NCI-H2196 (cell line): ENCODE results near the gene CA5A.
"Not testable (repeated sequence)": the region's sequence is repeated elsewhere in the genome, so short reads cannot be mapped to it uniquely, and the experiment has no call there.

Experiments used
- DNase-seq: peaks from one replicate; lab custom pipeline; 2025; ENCODE audit not compliant: unreplicated experiment; lab: John Stamatoyannopoulos, UW

Gene CA5A

DNA sequence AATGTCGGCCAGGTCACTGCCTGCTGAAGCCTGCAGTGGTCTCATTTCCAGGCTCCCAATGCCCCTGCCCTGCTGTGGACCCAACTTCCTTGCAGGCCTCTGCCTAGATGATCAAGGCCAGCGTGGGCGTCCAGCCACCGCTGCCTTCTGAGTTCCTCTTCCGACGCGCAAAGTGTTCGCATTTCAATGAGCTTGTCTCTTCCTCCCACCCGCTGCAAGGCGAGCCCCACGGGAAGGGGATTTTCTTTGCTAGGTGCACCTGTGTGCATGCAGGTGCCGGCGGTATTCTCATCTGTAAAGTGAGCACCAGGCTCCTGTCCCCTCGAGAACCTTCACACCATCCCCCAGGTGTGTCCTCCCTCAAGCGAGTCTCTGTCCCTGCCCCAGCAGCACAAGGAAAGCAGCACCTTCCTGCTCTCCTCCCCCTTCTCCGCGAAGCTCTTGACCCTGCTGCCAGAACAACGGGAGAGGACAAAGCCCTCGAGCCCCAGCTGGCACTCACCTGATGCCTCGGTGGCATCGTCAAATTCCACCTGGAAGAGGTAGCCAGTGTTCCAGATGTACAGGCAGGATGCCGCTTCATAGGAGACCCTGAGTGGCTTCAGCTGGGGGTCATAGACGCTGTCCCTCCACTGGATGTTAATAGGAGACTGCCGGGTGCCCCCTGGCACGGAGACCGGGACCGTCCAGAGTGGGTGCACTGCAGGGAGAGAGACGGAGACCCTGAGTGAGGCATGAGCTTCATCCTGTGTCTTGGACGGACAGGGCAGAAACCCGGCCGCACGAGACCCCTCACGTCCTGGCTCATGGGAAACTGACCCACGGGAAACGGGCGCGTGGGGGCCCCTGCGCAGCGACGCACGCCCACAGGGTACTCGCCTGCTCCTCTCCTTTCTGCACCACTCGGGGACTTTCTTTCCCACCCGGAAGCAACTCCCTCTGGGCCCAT, 9.8 kb downstream of the CA5A start:
- peak; percentile 43 for DNase-seq

DNA sequence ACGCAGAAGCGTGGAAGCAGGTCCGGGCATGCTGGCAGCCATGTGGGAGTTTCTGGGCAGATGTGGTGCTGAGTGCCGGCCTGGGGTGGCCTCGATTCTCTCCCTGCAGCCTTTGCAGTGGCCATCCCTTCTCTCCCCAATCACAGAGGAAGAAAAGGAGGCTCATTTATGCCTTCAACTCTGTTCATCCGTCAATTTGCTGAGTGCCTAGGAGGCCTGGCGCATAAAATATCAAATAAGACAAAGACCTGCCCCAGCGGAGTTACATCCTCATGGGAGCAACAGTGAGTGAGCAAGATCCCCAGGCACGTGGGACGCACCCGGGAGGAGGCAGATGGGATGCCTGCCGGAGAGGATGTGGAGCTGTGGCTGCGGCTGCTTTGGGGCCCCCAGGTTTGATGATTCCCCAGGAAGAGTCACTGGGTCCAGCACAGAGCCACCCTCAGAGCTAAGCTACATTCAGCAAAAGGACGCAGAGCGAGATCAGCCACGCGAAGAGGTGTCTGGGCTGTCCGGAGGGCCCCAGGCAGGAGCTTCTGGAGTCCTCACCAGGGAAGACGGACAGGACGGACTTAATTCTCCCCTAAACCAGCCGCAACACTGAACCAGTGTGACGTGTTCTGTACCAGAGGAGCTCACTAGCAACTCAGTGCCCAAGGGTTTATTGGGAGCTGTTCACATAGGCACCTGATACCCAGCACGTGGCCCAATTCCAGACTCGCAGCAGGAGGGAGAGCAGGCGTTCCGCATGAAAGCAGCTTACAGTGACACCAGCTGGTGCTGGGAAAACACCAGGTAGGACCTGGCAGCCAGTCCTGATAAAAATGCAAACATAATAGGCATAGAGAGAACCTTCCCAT, 11.3 kb downstream of the CA5A start:
- peak; percentile 85 for DNase-seq

DNA sequence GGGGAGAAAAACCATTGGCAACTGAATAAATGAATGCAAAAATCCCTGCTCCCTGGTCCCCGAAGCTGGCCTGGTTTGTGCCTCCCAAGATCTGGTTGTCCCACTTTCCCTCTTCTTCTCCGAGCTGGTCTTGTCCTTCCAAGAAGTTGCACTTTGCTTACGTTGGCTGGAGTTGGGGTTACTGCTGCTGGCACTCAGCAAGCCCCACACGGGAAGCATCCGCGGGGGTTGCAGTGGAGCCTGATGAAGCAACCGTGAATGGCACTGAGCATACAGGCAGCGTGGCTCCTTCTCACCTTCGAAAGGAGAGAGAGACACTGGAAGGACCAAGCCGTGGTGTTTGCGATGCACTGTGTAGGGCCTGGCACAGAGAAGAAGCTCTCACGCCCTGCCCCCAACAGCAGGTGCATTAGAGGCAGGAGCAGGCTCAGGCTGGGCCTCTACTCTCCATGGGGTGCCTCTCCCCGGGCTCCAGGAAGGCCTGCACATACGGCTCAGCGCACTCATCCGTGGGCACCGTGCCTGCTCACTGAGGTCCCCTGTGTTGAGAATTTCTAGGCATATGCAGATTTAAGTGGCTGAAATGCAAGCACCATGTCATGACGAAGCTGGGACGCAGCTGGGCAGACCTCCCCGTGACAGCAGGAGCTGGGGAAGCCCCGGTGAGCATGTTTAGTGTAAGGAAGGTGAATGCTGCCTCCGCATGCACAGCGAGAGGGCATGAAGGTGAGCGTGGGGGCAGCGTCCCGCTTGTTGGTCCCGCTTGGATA, 12.1 kb downstream of the CA5A start:
- DNase-seq: peak; percentile 65

DNA sequence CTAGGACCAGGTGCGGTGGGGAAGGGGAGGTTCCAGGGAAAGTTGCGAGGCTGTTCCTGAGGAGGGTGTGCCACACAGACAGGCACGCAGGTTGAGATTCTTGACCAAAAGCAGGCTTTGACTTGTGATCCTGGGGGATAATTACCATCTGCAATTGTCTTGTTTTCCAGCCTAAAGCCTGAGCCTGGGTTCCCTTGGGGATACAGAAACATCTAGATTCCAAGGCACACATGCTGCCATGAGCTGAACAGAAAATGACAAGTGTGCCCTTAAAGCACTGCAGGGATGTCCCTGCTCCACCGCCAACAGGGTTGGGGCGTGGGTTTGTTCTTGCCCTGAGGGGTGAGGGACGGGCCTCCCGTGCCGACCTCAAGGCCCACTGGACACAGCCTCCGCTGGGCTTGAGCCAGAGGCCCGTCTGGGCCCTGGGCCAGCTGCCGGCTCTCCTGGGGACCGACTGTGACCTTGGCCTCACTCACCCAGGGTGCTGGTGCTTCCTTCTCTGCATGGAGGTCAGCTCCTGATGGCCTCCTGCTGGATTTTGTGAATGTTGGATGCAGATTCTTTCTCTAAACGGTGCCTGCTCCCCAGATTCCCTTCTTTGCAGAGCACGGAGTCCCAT, 14.0 kb downstream of the CA5A start:
- DNase-seq: peak; percentile 1

DNA sequence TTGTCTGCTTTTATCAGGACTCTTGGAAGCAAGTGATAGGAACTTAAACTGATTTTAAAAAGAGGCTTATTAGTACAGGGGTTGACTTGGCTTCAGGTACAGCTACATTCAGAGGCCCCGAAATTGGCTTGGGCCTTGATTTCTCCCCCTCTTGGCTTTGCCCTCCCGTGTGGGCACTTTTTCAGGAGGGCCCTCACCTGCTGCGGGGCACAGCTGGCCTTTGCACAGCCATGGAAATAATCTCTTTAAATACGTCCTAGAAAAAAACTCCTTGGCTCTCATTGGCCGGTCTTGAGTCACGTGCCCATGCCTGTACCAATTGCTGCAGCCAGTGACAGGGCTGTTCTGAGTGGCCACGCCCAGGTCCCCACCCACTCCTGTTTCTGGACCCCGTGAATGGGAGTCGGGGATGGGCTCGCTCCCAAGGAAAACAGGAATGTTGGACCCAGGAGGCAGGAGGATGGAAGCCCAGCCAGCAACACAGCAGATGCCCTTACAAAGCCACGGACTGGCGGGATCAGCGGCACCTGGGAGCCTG, 15.0 kb downstream of the CA5A start:
- DNase-seq: peak; percentile 41

DNA sequence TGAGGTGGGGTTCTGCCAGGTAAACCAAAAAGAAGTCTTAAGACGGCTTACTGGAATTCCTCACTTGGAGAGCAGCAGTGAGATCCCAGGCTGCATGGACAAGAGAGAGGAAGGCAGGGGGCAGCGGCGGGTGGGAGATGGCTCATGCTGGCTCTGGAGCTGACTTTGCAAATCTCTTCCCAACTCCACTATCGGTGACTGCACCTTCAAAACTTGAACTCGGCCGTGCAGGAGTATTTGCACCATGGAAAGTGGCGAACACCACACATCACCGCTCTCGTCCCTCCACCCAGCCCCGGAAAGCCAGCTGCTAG, 16.7 kb downstream of the CA5A start:
- DNase-seq: no peak

DNA sequence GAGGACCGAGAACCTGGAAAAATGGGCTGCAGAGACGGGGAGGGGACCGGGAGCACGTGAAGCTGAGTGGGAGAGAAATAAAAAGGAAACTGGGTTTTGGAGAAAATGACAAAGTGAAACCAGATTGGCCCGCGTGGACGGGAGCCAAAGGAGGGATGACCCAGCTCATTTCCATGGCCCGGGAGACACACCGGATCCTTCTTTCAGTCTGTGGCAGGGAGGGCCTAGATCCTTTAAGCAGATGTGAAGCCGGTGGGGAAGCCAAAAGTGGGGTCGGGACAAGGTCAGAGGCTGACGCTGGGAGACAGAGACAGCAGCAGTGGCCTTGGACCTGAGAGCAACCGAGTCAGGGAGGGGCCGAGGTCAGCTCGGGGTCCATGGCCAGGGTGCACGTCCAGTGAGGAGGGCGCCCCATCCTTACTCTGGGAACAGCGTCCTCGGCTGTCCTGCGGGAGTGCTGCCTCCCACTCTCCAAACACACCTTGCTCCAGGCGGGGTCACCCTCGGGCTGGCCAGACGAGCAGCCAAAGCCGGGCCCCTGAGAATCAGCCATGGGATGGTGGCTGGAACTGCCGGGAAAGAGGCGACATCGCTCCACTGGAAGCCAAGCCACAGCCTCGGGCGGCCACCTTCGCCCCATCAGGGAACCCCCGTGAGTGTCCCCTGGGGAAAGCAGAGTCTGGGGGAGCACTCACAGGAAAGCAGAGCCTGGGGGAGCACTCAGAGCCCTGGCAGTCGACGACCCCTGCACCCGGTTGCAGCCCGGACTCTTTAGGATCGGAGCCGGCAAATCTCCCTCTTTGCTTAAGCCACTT, 17.3 kb downstream of the CA5A start:
- no peak for DNase-seq

DNA sequence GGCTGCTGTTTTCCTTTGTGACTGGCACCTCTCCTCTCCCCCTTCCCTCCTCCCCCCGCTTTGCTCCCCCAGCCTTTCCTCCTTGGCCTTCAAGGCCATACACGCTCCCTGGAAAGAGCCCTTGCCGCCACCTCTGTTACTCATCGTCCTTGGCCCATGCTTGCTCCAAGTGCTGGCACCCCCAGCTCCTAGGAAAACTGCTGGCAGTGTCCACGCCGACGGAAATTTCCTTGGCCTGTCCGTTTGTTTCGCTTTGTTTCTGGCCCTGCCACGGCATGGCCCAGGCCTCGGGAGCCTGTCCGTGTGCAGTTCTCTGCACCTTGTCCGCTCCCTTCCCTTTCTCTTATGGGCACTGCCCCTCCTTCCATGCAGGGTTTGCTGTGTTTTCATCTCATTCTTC, 18.0 kb downstream of the CA5A start:
- no peak for DNase-seq

DNA sequence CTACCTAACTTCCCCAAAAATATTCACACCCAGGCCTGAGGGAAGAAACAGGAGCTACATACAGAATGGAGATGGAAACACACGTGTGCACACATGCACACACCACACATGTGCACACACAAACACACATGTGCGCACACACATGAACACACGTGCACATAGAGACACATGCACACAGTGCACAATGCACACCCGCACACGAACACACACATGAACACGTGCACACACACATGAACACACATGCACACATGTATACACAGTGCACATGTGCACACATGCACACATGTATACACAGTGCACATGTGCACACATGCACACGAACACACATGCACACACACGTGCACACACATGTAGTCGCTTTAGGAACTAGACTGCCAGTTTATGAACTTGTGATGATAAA, 18.8 kb downstream of the CA5A start:
- no peak for DNase-seq

DNA sequence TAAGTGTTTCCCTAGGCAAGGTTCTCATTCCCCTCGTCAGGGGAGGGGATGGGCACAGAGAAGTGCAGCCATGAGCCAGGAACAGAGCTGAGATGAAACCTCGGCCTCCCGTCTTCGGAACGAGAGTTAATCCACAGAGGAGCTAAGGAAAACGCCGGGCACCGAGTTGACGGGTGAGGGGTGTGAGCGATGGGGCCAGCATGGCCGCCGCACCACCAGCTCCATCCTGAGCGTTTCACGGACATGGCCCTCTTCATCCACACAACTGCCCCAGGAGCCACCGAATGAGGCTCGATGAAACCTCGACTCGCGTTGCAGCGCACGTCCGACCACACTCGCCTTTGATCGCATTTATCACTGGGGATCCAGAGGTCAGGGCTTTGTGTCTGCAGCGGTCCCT, 21.5 kb downstream of the CA5A start:
- no peak for DNase-seq

DNA sequence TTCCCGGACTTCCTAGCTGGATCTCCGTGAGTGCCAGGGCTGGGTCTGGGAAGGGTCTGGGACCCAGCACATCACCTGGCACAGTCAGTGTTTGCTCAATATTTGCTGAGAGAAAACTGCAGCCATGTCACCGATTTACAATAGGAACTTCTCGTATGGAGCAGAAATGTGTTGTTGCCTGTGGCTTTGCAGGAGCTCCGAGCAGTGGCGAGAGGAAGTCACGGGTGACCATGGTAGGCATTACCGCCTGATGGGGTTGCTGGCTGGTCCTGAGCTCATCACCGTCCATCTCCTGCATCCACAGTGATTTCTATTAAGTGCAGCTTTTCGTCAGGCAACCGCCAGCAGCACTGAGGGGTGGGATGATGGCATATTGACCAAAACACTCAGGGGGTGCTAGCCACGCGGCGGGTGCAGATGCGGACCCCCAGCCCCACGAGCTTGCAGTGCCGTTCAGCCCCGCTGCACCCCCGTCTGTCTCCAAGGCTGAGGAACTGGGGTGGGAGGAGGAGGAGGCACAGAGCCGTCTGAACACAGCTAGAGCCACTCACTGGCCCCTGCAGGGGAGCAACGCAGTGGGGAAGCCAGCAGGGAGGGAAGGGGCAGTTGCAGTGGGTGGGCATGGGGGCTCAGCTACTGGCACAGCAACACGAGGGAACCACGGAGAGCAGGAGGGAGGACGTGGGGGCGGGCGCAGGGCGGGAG, 22.2 kb downstream of the CA5A start:
- DNase-seq: not testable (repeated sequence)

DNA sequence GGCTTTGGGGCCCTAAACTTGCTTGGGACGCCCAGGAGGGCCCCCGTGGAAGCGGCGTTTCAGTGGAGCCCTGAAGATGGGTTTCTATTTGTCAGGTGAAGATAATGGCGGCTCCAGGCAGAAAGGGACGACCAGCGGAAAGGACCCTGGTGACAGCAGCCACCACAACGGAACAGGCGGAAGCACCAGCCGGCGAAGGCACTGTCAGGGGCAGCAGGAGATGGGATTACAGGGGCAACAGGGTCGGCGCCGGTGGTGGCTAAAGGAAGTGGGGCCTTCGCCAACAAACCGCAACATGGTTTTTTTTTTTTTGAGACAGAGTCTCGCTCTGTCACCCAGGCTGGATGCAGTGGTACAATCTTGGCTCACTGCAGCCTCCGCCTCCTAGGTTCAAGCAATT, 23.6 kb downstream of the CA5A start:
- DNase-seq: not testable (repeated sequence)

DNA sequence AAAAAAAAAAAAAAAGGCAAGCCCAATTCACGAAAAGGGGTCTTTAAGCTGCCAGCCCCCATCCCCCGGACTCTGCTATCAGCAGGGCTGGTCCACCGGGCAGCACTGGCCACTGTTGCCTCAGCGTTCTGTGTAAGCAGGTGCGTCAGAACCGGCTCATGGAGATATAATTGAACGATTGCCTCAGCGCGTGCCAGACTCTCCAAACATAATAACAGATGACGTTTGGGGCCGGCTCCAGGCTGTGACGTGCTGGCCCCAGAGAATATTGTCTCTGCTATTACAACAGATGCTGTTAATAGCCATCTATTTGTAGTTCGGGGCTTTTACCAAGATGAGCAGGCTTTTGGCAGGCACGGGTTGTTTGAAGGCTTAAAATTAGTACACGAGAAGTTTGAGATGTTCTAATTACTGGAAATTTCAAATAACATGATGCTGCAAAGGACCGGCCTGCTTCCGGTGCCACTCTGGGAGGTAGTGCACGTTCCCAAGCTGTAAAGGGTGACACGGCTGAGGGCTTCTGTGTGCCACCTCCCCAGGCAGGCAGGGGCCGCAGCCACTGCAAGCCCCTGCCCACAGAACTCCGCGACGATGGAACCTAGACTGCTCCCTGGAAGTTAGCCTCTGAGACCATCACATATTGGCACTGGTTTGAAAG, 25.1 kb downstream of the CA5A start:
- peak; percentile 61 for DNase-seq

DNA sequence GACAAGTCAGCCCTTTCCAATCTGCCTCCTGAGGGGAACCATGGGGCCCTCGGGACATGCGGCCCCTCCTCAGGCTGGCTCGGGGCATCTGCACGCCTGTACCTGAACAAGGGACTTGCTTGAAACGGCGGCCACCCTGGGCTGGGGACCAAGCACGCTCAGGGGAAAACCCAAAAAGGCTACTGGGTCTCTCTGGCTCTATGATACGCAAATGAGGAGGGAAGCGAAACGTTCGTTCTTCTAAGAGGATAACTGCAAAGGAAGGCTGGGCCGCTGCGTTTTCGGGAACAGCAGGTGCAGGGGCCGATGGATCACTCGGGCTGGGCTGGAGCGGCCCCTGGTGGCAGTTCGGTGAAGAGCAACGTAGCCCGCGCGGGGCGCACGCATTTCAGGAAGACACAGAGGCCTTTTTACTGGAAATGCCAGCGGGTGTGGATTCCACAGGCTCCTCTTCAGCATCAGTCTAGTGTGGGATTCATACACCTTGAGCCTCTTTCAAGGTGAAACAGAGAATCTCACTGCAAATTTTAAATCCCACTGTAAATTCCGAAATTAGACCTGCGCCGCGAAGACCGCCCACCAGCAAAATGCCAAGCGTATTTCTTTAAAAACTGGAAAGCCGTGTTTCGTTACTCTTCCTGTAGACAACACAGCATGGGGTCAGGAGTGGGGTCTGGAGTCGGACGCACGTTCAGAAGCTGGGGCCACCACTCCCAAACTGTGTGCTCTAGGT, 27.0 kb downstream of the CA5A start:
- DNase-seq: peak; percentile 57

DNA sequence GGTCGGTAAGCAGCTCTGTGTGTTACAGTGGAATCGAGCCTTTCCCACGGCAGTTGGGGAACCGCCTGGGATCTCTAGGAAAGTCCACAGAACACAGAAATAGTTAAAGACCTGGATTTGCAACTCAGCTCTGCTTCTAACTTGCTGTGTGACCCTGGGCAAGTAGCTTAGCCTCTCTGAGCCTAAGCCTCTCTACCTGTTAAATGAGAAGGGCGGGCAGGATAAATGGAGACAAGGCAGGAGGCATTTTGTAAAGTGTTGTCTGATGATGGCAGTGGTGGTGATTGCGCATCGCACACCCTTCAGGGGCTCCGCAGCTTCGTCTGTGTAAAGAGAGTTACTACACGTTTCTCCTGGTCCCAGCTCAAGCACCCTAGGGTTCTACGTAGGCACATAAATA, 28.2 kb downstream of the CA5A start:
- DNase-seq: not testable (repeated sequence)

DNA sequence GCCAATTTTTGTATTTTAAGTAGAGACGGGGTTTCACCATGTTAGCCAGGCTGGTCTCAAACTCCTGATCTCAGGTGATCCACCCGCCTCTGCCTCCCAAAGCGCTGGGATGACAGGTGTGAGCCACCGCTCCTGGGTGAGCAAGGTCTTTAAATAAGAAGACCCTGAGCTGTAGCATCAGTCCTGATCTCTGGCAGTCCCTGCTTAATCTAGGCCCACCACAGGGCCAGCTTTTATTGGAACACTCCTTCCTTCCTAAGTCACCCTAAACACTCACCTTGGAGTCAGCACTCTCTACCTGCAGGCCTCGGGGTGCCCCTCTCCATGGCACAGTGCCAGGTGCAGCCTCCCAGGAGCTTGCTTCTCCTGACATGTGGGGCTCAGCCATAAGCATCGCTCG, 30.8 kb downstream of the CA5A start:
- not testable (repeated sequence) for DNase-seq

DNA sequence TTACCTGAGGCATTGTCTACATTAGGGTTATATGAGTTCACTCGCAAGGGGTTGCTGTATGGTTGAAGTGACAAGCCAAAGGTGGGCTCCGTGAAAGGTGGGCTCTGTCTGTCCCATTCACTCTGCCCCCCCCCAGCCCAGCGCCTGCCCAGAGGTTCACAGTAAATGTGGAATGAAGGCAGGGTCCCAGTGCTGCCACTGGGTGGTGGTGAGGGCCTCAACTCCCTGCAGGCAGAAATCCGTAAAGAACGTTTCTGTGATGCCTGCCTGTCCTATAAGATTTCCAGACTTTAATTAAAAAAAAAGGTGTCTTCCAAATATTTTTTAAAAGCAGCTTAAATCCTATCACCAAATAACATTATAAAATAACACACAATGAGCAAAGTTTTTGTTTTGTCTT, 31.4 kb downstream of the CA5A start:
- not testable (repeated sequence) for DNase-seq

DNA sequence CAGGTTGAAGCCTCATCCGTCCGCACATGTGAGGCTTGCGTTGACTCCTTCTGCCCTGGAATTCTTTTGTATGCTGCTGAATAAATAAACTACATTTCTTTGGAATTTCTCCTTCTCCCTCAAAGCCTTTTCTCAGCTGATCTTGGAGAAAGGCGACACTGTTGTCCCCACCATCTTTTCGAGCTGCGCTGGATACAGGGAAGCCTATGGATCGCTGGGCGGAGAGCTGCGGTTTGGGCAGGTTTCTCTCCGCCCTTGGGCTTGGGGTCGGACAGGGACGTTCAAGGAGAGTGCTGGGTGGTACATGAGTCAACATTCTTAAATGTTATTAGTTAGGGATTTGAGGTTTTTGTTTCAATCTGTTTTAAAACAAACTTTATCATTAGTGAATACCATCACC, 35.8 kb downstream of the CA5A start:
- not testable (repeated sequence) for DNase-seq
